ENCODE measurements around the gene RAP1B. TPM values are rescaled to one million over a fixed set of nuclear protein-coding genes. Genes with fewer than 3 reads are reported as not detected.
"Not testable (repeated sequence)": the region's sequence is repeated elsewhere in the genome, so short reads cannot be mapped to it uniquely, and the experiment has no call there.

Gene RAP1B
- total RNA-seq, 1 donor from 2014 or later, result 87.6 TPM

GRCh38 chr12:68637439-68637838, 26.7 kb downstream of the RAP1B start:
- not testable (repeated sequence) for ATAC-seq

- ATAC-seq, result no peak
These were observed 27.5 kb downstream of the RAP1B start for GRCh38 chr12:68638171-68638570.

- no peak for ATAC-seq
These were observed 28.2 kb downstream of the RAP1B start for GRCh38 chr12:68638721-68639395.

- no peak for ATAC-seq
These were observed 28.7 kb downstream of the RAP1B start for GRCh38 chr12:68639396-68639767.

- ATAC-seq, result no peak
These were observed 30.4 kb downstream of the RAP1B start for GRCh38 chr12:68641138-68641537.

GRCh38 chr12:68646484-68646883, 35.8 kb downstream of the RAP1B start:
- ATAC-seq, result no peak

GRCh38 chr12:68647507-68647906, 36.8 kb downstream of the RAP1B start:
- ATAC-seq, result no peak

- ATAC-seq, result no peak
These were observed 37.5 kb downstream of the RAP1B start for GRCh38 chr12:68648179-68648578.

- no peak for ATAC-seq
These were observed 54.4 kb downstream of the RAP1B start for GRCh38 chr12:68665016-68665569.

GRCh38 chr12:68667291-68667690, 56.6 kb downstream of the RAP1B start:
- no peak for ATAC-seq

GRCh38 chr12:68667896-68668295, 57.2 kb downstream of the RAP1B start:
- ATAC-seq, result no peak

- ATAC-seq, result no peak
These were observed 60.5 kb downstream of the RAP1B start for GRCh38 chr12:68671179-68671578.

- ATAC-seq, result no peak
These were observed 63.1 kb downstream of the RAP1B start for GRCh38 chr12:68673788-68674187.

- no peak for ATAC-seq
These were observed 63.7 kb downstream of the RAP1B start for GRCh38 chr12:68674376-68674775.

GRCh38 chr12:68675101-68675842, 64.6 kb downstream of the RAP1B start:
- peak; percentile 23 for ATAC-seq

GRCh38 chr12:68676854-68677253, 66.2 kb downstream of the RAP1B start:
- not testable (repeated sequence) for ATAC-seq

GRCh38 chr12:68686262-68686594, 75.5 kb downstream of the RAP1B start:
- no peak for ATAC-seq

GRCh38 chr12:68686595-68687521, 76.2 kb downstream of the RAP1B start, which contains the start of gene NUP107:
Gene NUP107, plus strand, starts transcription at chr12:68686978. Its CDS starts 88 bp downstream, at chr12:68687066.
- ATAC-seq, result peak; percentile 99

- ATAC-seq, result no peak
These were observed 84.8 kb downstream of the RAP1B start for GRCh38 chr12:68695454-68695853.

- ATAC-seq, result no peak
These were observed 88.8 kb downstream of the RAP1B start for GRCh38 chr12:68699486-68699885.
